GOT3 (cell line): ENCODE data around the gene FXYD3.
A peak's percentile ranks its signal among the peaks of the same experiment; 100 is the strongest.
"Not testable (repeated sequence)": the region's sequence is repeated elsewhere in the genome, so short reads cannot be mapped to it uniquely, and the experiment has no call there.

Experiments used
- DNase-seq: peaks from one replicate; lab custom pipeline; 2025; ENCODE audit warnings: mixed read lengths; lab: John Stamatoyannopoulos, UW

FXYD3 gene

GRCh38 chr19:35124098-35125060 lies 8.8 kb downstream of the FXYD3 start:
- DNase-seq, result peak; percentile 80

GRCh38 chr19:35125270-35125717 lies 9.7 kb downstream of the FXYD3 start:
- no peak for DNase-seq

- DNase-seq, result no peak
Measured at GRCh38 chr19:35125749-35126623, 10.4 kb downstream of the FXYD3 start.

- DNase-seq, result no peak
Measured at GRCh38 chr19:35126624-35126959, 11.0 kb downstream of the FXYD3 start.

- no peak for DNase-seq
Measured at GRCh38 chr19:35127871-35128270, 12.2 kb downstream of the FXYD3 start.

GRCh38 chr19:35128398-35129057 lies 12.9 kb downstream of the FXYD3 start:
- no peak for DNase-seq

GRCh38 chr19:35129724-35130274 lies 14.2 kb downstream of the FXYD3 start:
- not testable (repeated sequence) for DNase-seq

- no peak for DNase-seq
Measured at GRCh38 chr19:35130761-35131720, 15.4 kb downstream of the FXYD3 start.

GRCh38 chr19:35132254-35132653 lies 16.6 kb downstream of the FXYD3 start:
- DNase-seq, result no peak

- no peak for DNase-seq
Measured at GRCh38 chr19:35133826-35134225, 18.2 kb downstream of the FXYD3 start.

- no peak for DNase-seq
Measured at GRCh38 chr19:35134601-35135242, 19.1 kb downstream of the FXYD3 start, which contains the start of gene LGI4. Gene LGI4, minus strand, starts transcription at chr19:35135059. Its CDS starts 379 bp downstream, at chr19:35134680.

GRCh38 chr19:35135389-35135909 lies 19.8 kb downstream of the FXYD3 start:
- DNase-seq, result no peak

GRCh38 chr19:35136231-35136630 lies 20.6 kb downstream of the FXYD3 start:
- no peak for DNase-seq

GRCh38 chr19:35136977-35137702 lies 21.5 kb downstream of the FXYD3 start:
- no peak for DNase-seq

GRCh38 chr19:35138305-35138892 lies 22.8 kb downstream of the FXYD3 start, which contains the start of gene FXYD1:
Gene FXYD1, plus strand, starts transcription at chr19:35138824. Its CDS starts 1,256 bp downstream, at chr19:35140080.
- no peak for DNase-seq

- DNase-seq, result no peak
Measured at GRCh38 chr19:35140207-35140961, 24.8 kb downstream of the FXYD3 start.

GRCh38 chr19:35140962-35141836 lies 25.6 kb downstream of the FXYD3 start:
- peak; percentile 38 for DNase-seq
